Measurements from ENCODE around the gene TTI1. TPM values are rescaled to one million over a fixed set of nuclear protein-coding genes. Genes with fewer than 3 reads are reported as not detected.
A peak's percentile ranks its signal among the peaks of the same experiment; 100 is the strongest.

The TTI1 gene
- polyA plus RNA-seq, 6 donors from 2014 or later: 2.2 to 21.4 (median 16.9) TPM

GRCh38 chr20:38046572-38046971 is 13.3 kb upstream of the TTI1 start:
- no peak overlapping the region for H3K4me3 Mint-ChIP-seq
- peak overlapping the region in 1 of 6 donors; percentile 63 for H3K27ac Mint-ChIP-seq
- peaks cover 28 to 31% of the 10 kb centered on the region in 2 donors for H3K36me3 Mint-ChIP-seq
- DNase-seq (no peak), ATAC-seq (ENCODE audit: low read depth in 2 of 2) (no peak)
- H3K27me3 Mint-ChIP-seq: no peaks in the 10 kb centered on the region
- peaks cover 4 to 17% (median 7%) of the 10 kb centered on the region in 3 donors for H3K4me1 Mint-ChIP-seq
- no peaks in the 10 kb centered on the region for H3K9me3 Mint-ChIP-seq

GRCh38 chr20:38044685-38045084 is 11.4 kb upstream of the TTI1 start:
- Mint-ChIP-seq H3K4me1 (peaks cover 7 to 14% (median 7%) of the 10 kb centered on the region in 3 donors), H3K27ac (peak overlapping the region in 1 of 6 donors; percentile 28), H3K27me3 (no peaks in the 10 kb centered on the region), H3K36me3 (peaks cover 19 to 23% of the 10 kb centered on the region in 2 donors), H3K9me3 (no peaks in the 10 kb centered on the region), H3K4me3 (no peak overlapping the region)
- ATAC-seq (ENCODE audit: low read depth in 2 of 2) (no peak), DNase-seq (no peak)

- Mint-ChIP-seq H3K36me3 (peaks cover 17 to 21% of the 10 kb centered on the region in 2 donors), H3K4me3 (no peak overlapping the region), H3K9me3 (no peaks in the 10 kb centered on the region), H3K27ac (peak overlapping the region in 1 of 6 donors; percentile 43), H3K4me1 (peaks cover 7 to 12% (median 8%) of the 10 kb centered on the region in 3 donors), H3K27me3 (no peaks in the 10 kb centered on the region)
- ATAC-seq (ENCODE audit: low read depth in 2 of 2) (no peak), DNase-seq (no peak)
Measured at GRCh38 chr20:38043512-38044300, 10.4 kb upstream of the TTI1 start.

- Mint-ChIP-seq H3K36me3 (peaks cover 14 to 16% of the 10 kb centered on the region in 2 donors), H3K27me3 (no peaks in the 10 kb centered on the region), H3K4me3 (no peak overlapping the region), H3K27ac (no peak overlapping the region), H3K4me1 (peaks cover 11 to 31% (median 11%) of the 10 kb centered on the region in 3 donors), H3K9me3 (no peaks in the 10 kb centered on the region)
- DNase-seq (no peak), ATAC-seq (ENCODE audit: low read depth in 2 of 2) (no peak)
Measured at GRCh38 chr20:38040276-38040675, 7.0 kb upstream of the TTI1 start.

- Mint-ChIP-seq H3K4me3 (peak overlapping the region in 3 of 8 donors; percentile 8 to 98 (median 29)), H3K9me3 (no peaks in the 10 kb centered on the region), H3K4me1 (peaks cover 27 to 60% (median 33%) of the 10 kb centered on the region in 3 donors), H3K27ac (no peak overlapping the region), H3K27me3 (no peaks in the 10 kb centered on the region), H3K36me3 (no peaks in the 10 kb centered on the region)
- ATAC-seq (ENCODE audit: low read depth in 2 of 2) (no peak), DNase-seq (no peak)
Measured at GRCh38 chr20:38036366-38036765, 3.1 kb upstream of the TTI1 start.

- ATAC-seq (ENCODE audit: low read depth in 2 of 2): no peak
- DNase-seq: no peak
- Mint-ChIP-seq H3K36me3 (no peaks in the 10 kb centered on the region), H3K4me1 (peaks cover 36 to 66% (median 44%) of the 10 kb centered on the region in 3 donors), H3K9me3 (no peaks in the 10 kb centered on the region), H3K4me3 (peak overlapping the region; percentile 88 to 99 (median 98)), H3K27me3 (no peaks in the 10 kb centered on the region), H3K27ac (peak overlapping the region in 5 of 6 donors; percentile 12 to 99 (median 97))
Measured at GRCh38 chr20:38034961-38035360, 1.7 kb upstream of the TTI1 start.

GRCh38 chr20:38034108-38034649 is 923 bp upstream of the TTI1 start:
- Mint-ChIP-seq H3K4me3 (peak overlapping the region; percentile 88 to 99 (median 98)), H3K36me3 (peaks cover 0 to 6% of the 10 kb centered on the region in 2 donors), H3K4me1 (peaks cover 40 to 68% (median 48%) of the 10 kb centered on the region in 3 donors), H3K27ac (peak overlapping the region; percentile 96 to 99 (median 99)), H3K27me3 (no peaks in the 10 kb centered on the region), H3K9me3 (peaks cover 0 to 4% (median 0%) of the 10 kb centered on the region in 7 donors)
- DNase-seq (no peak), ATAC-seq (ENCODE audit: low read depth in 2 of 2) (no peak)

GRCh38 chr20:38032585-38033329 is 499 bp downstream of the TTI1 start:
- DNase-seq (no peak), ATAC-seq (ENCODE audit: low read depth in 2 of 2) (peak; percentile 66 to 71)
- Mint-ChIP-seq H3K4me3 (peak overlapping the region; percentile 88 to 99 (median 98)), H3K9me3 (peaks cover 0 to 4% (median 0%) of the 10 kb centered on the region in 7 donors), H3K27ac (peak overlapping the region; percentile 96 to 99 (median 99)), H3K36me3 (peaks cover 0 to 11% of the 10 kb centered on the region in 2 donors), H3K27me3 (no peaks in the 10 kb centered on the region), H3K4me1 (peaks cover 45 to 73% (median 51%) of the 10 kb centered on the region in 3 donors)

GRCh38 chr20:38031957-38032356 is 1.3 kb downstream of the TTI1 start:
- H3K27ac Mint-ChIP-seq: peak overlapping the region in 5 of 6 donors; percentile 24 to 99 (median 97)

GRCh38 chr20:38029453-38029852 is 3.8 kb downstream of the TTI1 start:
- Mint-ChIP-seq H3K4me3 (peak overlapping the region in 1 of 8 donors; percentile 16), H3K27ac (peak overlapping the region in 2 of 6 donors; percentile 12 to 61)

More at GRCh38 chr20:38031957-38032356, 1.3 kb downstream of the TTI1 start:
- H3K27me3 Mint-ChIP-seq: no peaks in the 10 kb centered on the region
- ATAC-seq (ENCODE audit: low read depth in 2 of 2) (no peak), DNase-seq (no peak)
- H3K4me1 Mint-ChIP-seq: peaks cover 39 to 69% (median 43%) of the 10 kb centered on the region in 3 donors
- peaks cover 0 to 4% (median 0%) of the 10 kb centered on the region in 7 donors for H3K9me3 Mint-ChIP-seq
- H3K36me3 Mint-ChIP-seq: peaks cover 0 to 11% of the 10 kb centered on the region in 2 donors
- peak overlapping the region; percentile 88 to 99 (median 98) for H3K4me3 Mint-ChIP-seq

GRCh38 chr20:38024496-38024895 is 8.8 kb downstream of the TTI1 start:
- no peak for ATAC-seq (ENCODE audit: low read depth in 2 of 2)
- DNase-seq: no peak
- peaks cover 0 to 4% (median 0%) of the 10 kb centered on the region in 7 donors for H3K9me3 Mint-ChIP-seq
- H3K4me1 Mint-ChIP-seq: peaks cover 34 to 58% (median 38%) of the 10 kb centered on the region in 3 donors
- no peaks in the 10 kb centered on the region for H3K27me3 Mint-ChIP-seq
- peak overlapping the region in 1 of 8 donors; percentile 25 for H3K4me3 Mint-ChIP-seq
- H3K27ac Mint-ChIP-seq: no peak overlapping the region
- H3K36me3 Mint-ChIP-seq: peaks cover 3 to 11% of the 10 kb centered on the region in 2 donors

More at GRCh38 chr20:38029453-38029852, 3.8 kb downstream of the TTI1 start:
- DNase-seq (no peak), ATAC-seq (ENCODE audit: low read depth in 2 of 2) (no peak)
- Mint-ChIP-seq H3K4me1 (peaks cover 42 to 55% (median 54%) of the 10 kb centered on the region in 3 donors), H3K9me3 (peaks cover 0 to 4% (median 0%) of the 10 kb centered on the region in 7 donors), H3K27me3 (no peaks in the 10 kb centered on the region), H3K36me3 (peaks cover 3 to 11% of the 10 kb centered on the region in 2 donors)

GRCh38 chr20:38023181-38024001 is 9.9 kb downstream of the TTI1 start:
- Mint-ChIP-seq H3K27me3 (no peaks in the 10 kb centered on the region), H3K27ac (peak overlapping the region in 2 of 6 donors; percentile 9 to 21), H3K9me3 (peaks cover 1 to 5% (median 2%) of the 10 kb centered on the region in 7 donors), H3K4me1 (peaks cover 29 to 50% (median 34%) of the 10 kb centered on the region in 3 donors), H3K36me3 (peaks cover 13 to 14% of the 10 kb centered on the region in 2 donors), H3K4me3 (peak overlapping the region in 1 of 8 donors; percentile 51)
- no peak for ATAC-seq (ENCODE audit: low read depth in 2 of 2)
- DNase-seq: no peak
